Measurements from ENCODE around the gene ABAT.
"Not testable (repeated sequence)": the region's sequence is repeated elsewhere in the genome, so short reads cannot be mapped to it uniquely, and the experiment has no call there.

Gene ABAT

DNA sequence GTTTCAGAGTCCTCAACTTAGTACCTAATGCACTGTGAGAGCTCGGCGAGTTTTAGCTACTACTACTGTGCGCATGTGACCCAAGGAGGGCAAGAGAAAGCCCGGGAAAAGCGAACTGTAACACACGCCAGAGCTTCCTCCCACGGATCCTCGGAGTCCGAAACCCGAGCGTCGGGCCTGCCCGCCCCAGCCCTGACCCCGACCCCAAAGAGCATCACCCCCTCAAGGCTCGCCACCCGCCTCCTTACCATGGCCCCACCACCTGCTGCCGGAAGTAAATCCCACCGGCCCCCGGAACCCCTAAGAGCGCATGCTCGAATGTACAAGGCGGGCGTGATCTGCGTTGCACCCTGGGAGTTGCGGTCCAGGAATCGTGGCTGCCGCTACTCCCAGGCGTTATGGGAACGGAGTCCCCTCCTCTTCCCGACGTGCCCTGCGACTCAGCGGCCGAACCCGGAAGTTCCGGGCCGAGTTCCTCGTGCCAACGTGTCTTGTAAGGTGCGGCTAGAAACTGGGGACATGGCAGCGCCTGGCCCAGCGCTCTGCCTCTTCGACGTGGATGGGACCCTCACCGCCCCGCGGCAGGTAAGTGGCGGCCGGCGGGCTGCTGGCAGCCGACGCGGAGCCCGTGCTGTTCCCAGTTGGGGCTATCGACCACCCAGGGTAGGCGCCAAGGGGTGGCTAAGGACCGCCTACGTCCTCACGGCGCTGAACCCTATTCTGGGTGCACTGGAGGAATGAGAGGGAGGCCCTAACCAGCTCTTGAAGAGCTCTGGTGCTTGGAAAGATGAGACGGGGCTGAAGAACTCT lies 123.2 kb downstream of the ABAT start, which contains the start of the genes PMM2 and TMEM186:
TSS of gene PMM2 (plus strand) at position 476 of the 810 bp plus-strand sequence. CDS start at position 520, 44 bp downstream.
TSS of gene TMEM186 (minus strand) at position 276 of the 810 bp plus-strand sequence. CDS start at position 251, 25 bp downstream.
- Mint-ChIP-seq H3K27me3 (no peaks in the 10 kb centered on the region), H3K36me3 (ENCODE audit: insufficient read depth) (peaks cover 19% of the 10 kb centered on the region)

GRCh38 chr16:8798174-8798527 lies 123.7 kb downstream of the ABAT start:
- H3K9me3 Mint-ChIP-seq = no peaks in the 10 kb centered on the region
- DNase-seq (ENCODE audit: low spot score in 2 of 2) = no peak

More for the DNA sequence above, 123.2 kb downstream of the ABAT start, which contains the start of the genes PMM2 and TMEM186:
- peak within 1 kb of the TSS; percentile 80 for H3K27ac Mint-ChIP-seq (ENCODE audit: low read depth)
- H3K4me1 Mint-ChIP-seq = peaks cover 40% of the 10 kb centered on the region
- peak; percentile 95 for ATAC-seq (replicated peaks; ENCODE audit: extremely low read depth, poor library complexity, severe bottlenecking)
- H3K9me3 Mint-ChIP-seq = no peaks in the 10 kb centered on the region
- peak; percentile 84 to 91 for DNase-seq (ENCODE audit: low spot score in 2 of 2)
- peak within 1 kb of the TSS; percentile 89 for H3K4me3 Mint-ChIP-seq

DNA sequence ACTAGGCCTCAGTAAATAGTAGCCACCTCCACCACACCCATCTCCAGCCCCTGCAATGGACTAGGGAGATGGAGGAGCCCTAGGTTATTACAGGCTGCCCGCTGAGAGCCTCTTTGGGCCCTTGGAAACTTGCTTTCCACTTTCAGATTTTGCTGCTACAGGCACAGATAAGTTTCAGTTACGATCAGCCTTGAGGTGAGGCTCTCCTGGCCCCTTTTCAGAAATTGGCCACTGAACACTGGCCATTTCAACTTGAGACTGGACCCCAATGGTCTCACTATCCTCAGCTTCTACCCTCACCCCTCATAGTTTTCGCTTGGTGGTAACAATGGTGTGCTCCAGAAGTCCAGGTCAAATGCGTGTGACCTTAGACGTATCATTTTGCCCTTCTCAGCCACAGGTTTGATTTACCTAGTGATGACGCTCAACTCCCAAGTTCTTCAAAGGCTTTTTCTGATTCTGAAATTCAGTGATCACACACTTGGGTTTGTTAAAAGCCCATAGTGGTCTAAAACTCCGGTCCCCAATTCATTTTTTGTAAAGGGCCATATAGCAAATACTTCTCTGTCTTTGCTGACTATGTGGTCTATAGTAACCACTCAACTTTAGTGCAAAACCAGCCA lies 124.2 kb downstream of the ABAT start:
- peak overlapping the region; percentile 80 for H3K27ac Mint-ChIP-seq (ENCODE audit: low read depth)
- H3K9me3 Mint-ChIP-seq = no peaks in the 10 kb centered on the region
- H3K36me3 Mint-ChIP-seq (ENCODE audit: insufficient read depth) = peaks cover 28% of the 10 kb centered on the region
- no peaks in the 10 kb centered on the region for H3K27me3 Mint-ChIP-seq
- H3K4me1 Mint-ChIP-seq = peaks cover 40% of the 10 kb centered on the region
- no peak for ATAC-seq (replicated peaks; ENCODE audit: extremely low read depth, poor library complexity, severe bottlenecking)
- no peak for DNase-seq (ENCODE audit: low spot score in 2 of 2)
- peak overlapping the region; percentile 89 for H3K4me3 Mint-ChIP-seq

More at GRCh38 chr16:8798174-8798527, 123.7 kb downstream of the ABAT start:
- Mint-ChIP-seq H3K4me1 (peaks cover 40% of the 10 kb centered on the region), H3K27ac (ENCODE audit: low read depth) (peak overlapping the region; percentile 80), H3K36me3 (ENCODE audit: insufficient read depth) (peaks cover 23% of the 10 kb centered on the region), H3K4me3 (peak overlapping the region; percentile 89), H3K27me3 (no peaks in the 10 kb centered on the region)
- peak; percentile 4 for ATAC-seq (replicated peaks; ENCODE audit: extremely low read depth, poor library complexity, severe bottlenecking)

DNA sequence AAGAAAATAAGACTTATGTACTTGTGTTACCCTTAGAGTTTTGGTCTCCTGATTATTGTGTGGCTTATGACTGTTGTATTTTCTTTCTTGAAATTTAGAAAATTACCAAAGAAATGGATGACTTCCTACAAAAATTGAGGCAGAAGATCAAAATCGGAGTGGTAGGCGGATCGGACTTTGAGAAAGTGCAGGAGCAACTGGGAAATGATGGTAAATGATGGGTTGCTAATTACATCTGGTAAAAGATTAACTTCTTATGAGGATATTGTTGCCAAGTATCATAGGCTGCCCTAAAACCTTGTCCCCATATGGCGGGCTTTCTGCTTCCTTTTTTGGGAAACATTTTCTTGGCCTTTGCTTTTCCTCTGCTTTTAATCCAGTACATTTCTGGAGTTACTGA lies 127.3 kb downstream of the ABAT start:
- no peak overlapping the region for H3K4me3 Mint-ChIP-seq

GRCh38 chr16:8803733-8804132 lies 129.3 kb downstream of the ABAT start:
- H3K27ac Mint-ChIP-seq (ENCODE audit: low read depth); H3K27me3 Mint-ChIP-seq; ATAC-seq (replicated peaks; ENCODE audit: extremely low read depth, poor library complexity, severe bottlenecking); DNase-seq (ENCODE audit: low spot score in 2 of 2); H3K9me3 Mint-ChIP-seq; H3K4me3 Mint-ChIP-seq: not testable (repeated sequence)
- H3K4me1 Mint-ChIP-seq = peaks cover 12% of the 10 kb centered on the region
- peaks cover 58% of the 10 kb centered on the region for H3K36me3 Mint-ChIP-seq (ENCODE audit: insufficient read depth)

More for the DNA sequence above, 127.3 kb downstream of the ABAT start:
- Mint-ChIP-seq H3K27me3 (no peaks in the 10 kb centered on the region), H3K4me1 (peaks cover 32% of the 10 kb centered on the region), H3K27ac (ENCODE audit: low read depth) (no peak overlapping the region), H3K9me3 (no peaks in the 10 kb centered on the region), H3K36me3 (ENCODE audit: insufficient read depth) (peaks cover 50% of the 10 kb centered on the region)
- ATAC-seq (replicated peaks; ENCODE audit: extremely low read depth, poor library complexity, severe bottlenecking) = no peak
- no peak for DNase-seq (ENCODE audit: low spot score in 2 of 2)

DNA sequence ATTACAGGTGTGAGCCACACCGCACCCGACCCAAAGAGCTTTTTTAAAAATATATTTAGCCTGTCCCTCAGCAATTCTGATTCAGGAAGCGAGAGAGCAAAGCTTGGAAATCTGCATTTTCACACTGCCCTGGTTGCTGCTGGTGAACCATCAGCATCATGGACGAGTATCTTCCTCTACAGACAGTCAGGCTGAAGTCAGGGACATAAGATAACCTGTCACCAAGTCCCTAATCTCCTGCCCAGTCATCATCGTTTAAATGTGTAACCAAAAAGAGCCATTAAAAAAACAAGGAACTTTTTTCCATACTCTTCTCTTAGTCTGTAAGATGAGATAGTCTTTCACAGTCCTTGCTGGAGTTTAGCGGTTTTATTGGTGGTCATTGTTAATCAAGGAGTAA lies 129.9 kb downstream of the ABAT start:
- H3K36me3 Mint-ChIP-seq (ENCODE audit: insufficient read depth) = peaks cover 60% of the 10 kb centered on the region

DNA sequence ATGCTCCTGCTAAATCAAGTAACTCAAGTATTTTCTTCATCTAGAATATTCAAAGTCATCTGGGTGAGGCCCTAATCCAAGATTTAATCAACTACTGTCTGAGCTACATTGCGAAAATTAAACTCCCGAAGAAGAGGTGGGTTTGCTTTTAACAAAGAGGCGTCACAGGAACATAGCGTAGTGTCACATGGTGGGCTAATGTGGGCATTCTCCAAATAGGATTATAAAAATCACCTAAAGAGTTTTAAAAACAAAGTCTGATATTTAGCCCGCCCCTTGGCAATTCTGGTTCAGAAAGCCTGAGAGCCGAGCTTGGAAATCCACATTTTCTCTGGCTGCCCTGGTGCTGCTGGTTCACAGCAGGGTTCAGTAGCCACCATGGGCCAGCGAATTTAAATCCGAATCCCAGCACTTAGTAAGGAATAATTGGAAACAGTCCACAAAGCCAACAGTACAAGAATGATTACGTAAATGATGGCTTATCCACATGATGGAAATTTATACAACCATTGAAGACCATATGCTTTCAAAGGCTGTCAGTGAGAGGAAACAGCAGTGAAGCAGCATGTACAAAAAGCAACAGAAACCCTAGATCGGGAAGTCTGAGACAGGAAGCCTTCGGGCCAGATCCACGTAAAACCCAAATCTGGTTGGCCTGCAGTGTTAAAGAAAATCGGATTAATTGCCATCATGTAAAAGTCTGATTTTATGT lies 132.0 kb downstream of the ABAT start:
- DNase-seq (ENCODE audit: low spot score in 2 of 2) = no peak
- ATAC-seq (replicated peaks; ENCODE audit: extremely low read depth, poor library complexity, severe bottlenecking) = no peak
- Mint-ChIP-seq H3K4me3 (no peak overlapping the region), H3K36me3 (ENCODE audit: insufficient read depth) (peaks cover 77% of the 10 kb centered on the region), H3K27ac (ENCODE audit: low read depth) (no peak overlapping the region), H3K9me3 (no peaks in the 10 kb centered on the region), H3K4me1 (peaks cover 4% of the 10 kb centered on the region), H3K27me3 (no peaks in the 10 kb centered on the region)

More for the DNA sequence above, 129.9 kb downstream of the ABAT start:
- H3K9me3 Mint-ChIP-seq = no peaks in the 10 kb centered on the region
- no peak overlapping the region for H3K4me3 Mint-ChIP-seq
- peaks cover 6% of the 10 kb centered on the region for H3K4me1 Mint-ChIP-seq
- DNase-seq (ENCODE audit: low spot score in 2 of 2) (no peak), ATAC-seq (replicated peaks; ENCODE audit: extremely low read depth, poor library complexity, severe bottlenecking) (no peak)
- no peak overlapping the region for H3K27ac Mint-ChIP-seq (ENCODE audit: low read depth)
- no peaks in the 10 kb centered on the region for H3K27me3 Mint-ChIP-seq

DNA sequence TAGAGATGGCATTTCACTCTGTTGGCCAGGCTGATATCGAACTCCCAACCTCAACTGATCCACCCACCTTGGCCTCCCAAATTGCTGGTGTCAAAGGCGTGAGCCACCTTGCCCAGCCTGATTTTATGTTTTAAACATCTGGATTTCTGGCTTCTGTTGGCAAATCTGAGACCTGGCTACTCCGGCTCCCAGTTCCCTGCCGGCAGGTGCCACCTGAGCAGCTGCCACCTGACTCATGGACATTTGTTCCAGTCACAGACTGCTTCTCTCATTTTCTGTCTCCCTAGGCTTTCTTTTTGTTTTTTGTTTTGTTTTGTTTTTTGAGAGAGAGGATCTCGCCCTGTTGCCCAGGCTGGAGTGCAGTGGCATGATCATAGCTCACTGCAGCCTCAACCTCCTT lies 132.8 kb downstream of the ABAT start:
- DNase-seq (ENCODE audit: low spot score in 2 of 2) (no peak), ATAC-seq (replicated peaks; ENCODE audit: extremely low read depth, poor library complexity, severe bottlenecking) (no peak)
- H3K9me3 Mint-ChIP-seq = no peaks in the 10 kb centered on the region
- H3K4me3 Mint-ChIP-seq = no peak overlapping the region
- peak overlapping the region; percentile 61 for H3K27ac Mint-ChIP-seq (ENCODE audit: low read depth)
- H3K4me1 Mint-ChIP-seq = peaks cover 1% of the 10 kb centered on the region
- peaks cover 79% of the 10 kb centered on the region for H3K36me3 Mint-ChIP-seq (ENCODE audit: insufficient read depth)
- no peaks in the 10 kb centered on the region for H3K27me3 Mint-ChIP-seq

DNA sequence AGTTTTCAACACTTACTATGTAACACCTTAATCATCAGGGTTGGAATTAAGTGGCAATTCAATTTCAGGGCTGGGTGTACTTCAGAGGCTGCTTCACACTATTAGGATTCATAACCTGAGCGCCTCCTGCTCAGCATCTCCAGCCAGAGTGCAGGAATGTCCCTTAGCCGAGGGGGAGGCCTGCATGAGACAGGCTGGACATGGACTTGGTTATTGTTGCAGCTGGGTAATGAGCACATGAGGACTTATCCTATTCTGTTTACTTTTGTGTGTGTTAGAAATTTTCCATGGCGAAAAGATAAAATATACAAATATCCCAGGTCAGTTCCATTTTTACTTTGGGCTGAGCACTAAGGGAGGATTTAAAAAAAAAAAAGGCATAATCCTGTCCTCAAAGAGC lies 133.6 kb downstream of the ABAT start:
- H3K4me1 Mint-ChIP-seq = no peaks in the 10 kb centered on the region
- no peak overlapping the region for H3K27ac Mint-ChIP-seq (ENCODE audit: low read depth)
- DNase-seq (ENCODE audit: low spot score in 2 of 2) (no peak), ATAC-seq (replicated peaks; ENCODE audit: extremely low read depth, poor library complexity, severe bottlenecking) (no peak)
- H3K36me3 Mint-ChIP-seq (ENCODE audit: insufficient read depth) = peaks cover 77% of the 10 kb centered on the region
- no peaks in the 10 kb centered on the region for H3K9me3 Mint-ChIP-seq
- no peak overlapping the region for H3K4me3 Mint-ChIP-seq
- no peaks in the 10 kb centered on the region for H3K27me3 Mint-ChIP-seq

DNA sequence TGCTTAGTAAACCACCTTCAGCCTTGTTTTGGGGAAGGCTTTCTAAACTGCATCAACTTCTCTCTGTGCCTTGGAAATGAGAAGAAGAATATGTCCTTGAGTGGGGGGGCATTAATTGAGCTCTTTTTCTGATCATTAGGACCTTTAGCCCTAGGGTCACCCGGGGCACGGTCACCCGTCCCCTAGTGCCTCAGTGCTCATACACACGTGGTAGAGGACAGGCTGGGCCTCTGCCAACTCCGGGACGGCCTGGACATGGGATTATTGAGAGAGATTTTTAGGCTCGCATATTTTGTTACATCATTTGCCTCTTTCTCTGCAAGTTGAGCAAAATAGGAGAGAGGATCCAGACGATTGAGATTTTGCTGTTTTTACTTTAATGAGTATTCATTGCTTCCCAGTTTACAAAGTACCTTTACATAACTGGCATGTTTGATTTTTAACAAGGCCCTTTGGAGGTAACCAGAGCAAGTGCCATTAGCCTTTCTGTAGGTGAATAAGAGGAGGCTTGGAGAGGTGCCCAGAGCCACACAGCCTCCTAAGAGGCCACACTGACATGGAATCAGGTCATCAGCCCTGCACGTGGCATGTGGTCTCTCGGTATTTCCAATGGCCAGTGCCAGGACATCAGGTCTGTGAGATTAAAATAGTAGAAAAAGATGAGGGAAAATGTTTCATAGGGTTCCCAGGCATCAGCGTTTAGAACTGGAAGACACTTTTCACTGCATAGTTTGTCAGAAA lies 134.4 kb downstream of the ABAT start:
- peaks cover 75% of the 10 kb centered on the region for H3K36me3 Mint-ChIP-seq (ENCODE audit: insufficient read depth)

GRCh38 chr16:8812162-8812843 lies 137.9 kb downstream of the ABAT start:
- no peaks in the 10 kb centered on the region for H3K27me3 Mint-ChIP-seq
- DNase-seq (ENCODE audit: low spot score in 2 of 2) (no peak), ATAC-seq (replicated peaks; ENCODE audit: extremely low read depth, poor library complexity, severe bottlenecking) (no peak)
- no peak overlapping the region for H3K4me3 Mint-ChIP-seq
- no peak overlapping the region for H3K27ac Mint-ChIP-seq (ENCODE audit: low read depth)
- no peaks in the 10 kb centered on the region for H3K9me3 Mint-ChIP-seq
- peaks cover 12% of the 10 kb centered on the region for H3K4me1 Mint-ChIP-seq
- H3K36me3 Mint-ChIP-seq (ENCODE audit: insufficient read depth) = peaks cover 70% of the 10 kb centered on the region

More for the DNA sequence above, 134.4 kb downstream of the ABAT start:
- DNase-seq (ENCODE audit: low spot score in 2 of 2) (no peak), ATAC-seq (replicated peaks; ENCODE audit: extremely low read depth, poor library complexity, severe bottlenecking) (no peak)
- Mint-ChIP-seq H3K9me3 (no peaks in the 10 kb centered on the region), H3K27ac (ENCODE audit: low read depth) (no peak overlapping the region), H3K4me3 (no peak overlapping the region), H3K27me3 (no peaks in the 10 kb centered on the region), H3K4me1 (no peaks in the 10 kb centered on the region)
